Common myeloid progenitor, CD34-positive (primary cell): ENCODE data around the gene KATNIP.
"Not testable (repeated sequence)": the region's sequence is repeated elsewhere in the genome, so short reads cannot be mapped to it uniquely, and the experiment has no call there.

Source experiments
- CTCF ChIA-PET: fragments of 350-600 bp; sonication (Branson Sonifier 250); formaldehyde crosslinking; loops from one replicate; lab custom pipeline; 2021; ENCODE audit warnings: antibody characterized with exemption; lab: Charles Lee
- POLR2A ChIA-PET: fragments of 350-600 bp; sonication (Branson Sonifier 250); formaldehyde crosslinking; loops from one replicate; lab custom pipeline; 2021; ENCODE audit warnings: antibody characterized with exemption; lab: Charles Lee
- DNase-seq, 3 donors: peaks; one replicate each; pipeline versions ENCODE4 v3.0.0 to v3.0.0-alpha.2; 2013
- H3K27ac ChIP-seq, 2 experiments: 1 replicate in 1 of 2; 2 replicates in 1 of 2; pipeline ENCODE4 v1.7.0; 2013; ENCODE audit warnings: inconsistent platforms in 2 of 2, low read length in 2 of 2, mild to moderate bottlenecking in 2 of 2, low read depth in 1 of 2, moderate library complexity in 1 of 2; ENCODE audit not compliant: severe bottlenecking in 2 of 2, insufficient read depth in 1 of 2, poor library complexity in 1 of 2
- H3K27me3 ChIP-seq, 5 experiments: replicated peaks in 2 of 5; 1 replicate in 3 of 5; 2 replicates in 2 of 5; pipeline versions ENCODE4 v1.6.1 to v1.7.0; 2013; ENCODE audit warnings: low read length in 4 of 5, mild to moderate bottlenecking in 2 of 5, moderate library complexity in 2 of 5, inconsistent platforms in 1 of 5; ENCODE audit not compliant: insufficient read depth in 5 of 5, control insufficient read depth in 4 of 5
- H3K36me3 ChIP-seq, 4 experiments: 1 replicate in 2 of 4; 2 replicates in 2 of 4; pipeline versions ENCODE4 v1.6.1 to v1.7.0; 2013; ENCODE audit warnings: low read length in 3 of 4, control low read depth in 1 of 4, mild to moderate bottlenecking in 1 of 4; ENCODE audit not compliant: control insufficient read depth in 4 of 4, insufficient read depth in 4 of 4
- H3K4me1 ChIP-seq, 4 experiments: 1 replicate in 3 of 4; 2 replicates in 1 of 4; pipeline versions ENCODE4 v1.6.1 to v1.7.1; 2013; ENCODE audit warnings: low read length in 3 of 4, mild to moderate bottlenecking in 3 of 4, control low read depth in 1 of 4, inconsistent platforms in 1 of 4, moderate library complexity in 1 of 4; ENCODE audit not compliant: control insufficient read depth in 4 of 4, insufficient read depth in 4 of 4; ENCODE audit errors: control extremely low read depth in 1 of 4
- H3K4me3 ChIP-seq, 7 experiments: 1 replicate in 4 of 7; 2 replicates in 3 of 7; pipeline versions ENCODE4 v1.5.1 to v1.7.0; 2013; ENCODE audit warnings: mild to moderate bottlenecking in 7 of 7, low read length in 6 of 7, moderate library complexity in 6 of 7, inconsistent platforms in 2 of 7, low read depth in 2 of 7, control low read depth in 1 of 7; ENCODE audit not compliant: insufficient read depth in 4 of 7, control insufficient read depth in 1 of 7; ENCODE audit errors: extremely low read depth in 1 of 7
- H3K9me3 ChIP-seq, 5 experiments: 1 replicate in 4 of 5; 2 replicates in 1 of 5; pipeline versions ENCODE4 v1.6.1 to v1.7.1; 2013; ENCODE audit warnings: low read length in 4 of 5, mild to moderate bottlenecking in 2 of 5, inconsistent platforms in 1 of 5, low read depth in 1 of 5, moderate library complexity in 1 of 5; ENCODE audit not compliant: control insufficient read depth in 4 of 5, insufficient read depth in 2 of 5; ENCODE audit errors: control extremely low read depth in 1 of 5
- WGBS: methylation state at CpG from one replicate; pipeline ENCODE4 v1.1.5; 2013; ENCODE audit not compliant: insufficient coverage; 5-methylcytosine and 5-hydroxymethylcytosine counted together

KATNIP gene

DNA sequence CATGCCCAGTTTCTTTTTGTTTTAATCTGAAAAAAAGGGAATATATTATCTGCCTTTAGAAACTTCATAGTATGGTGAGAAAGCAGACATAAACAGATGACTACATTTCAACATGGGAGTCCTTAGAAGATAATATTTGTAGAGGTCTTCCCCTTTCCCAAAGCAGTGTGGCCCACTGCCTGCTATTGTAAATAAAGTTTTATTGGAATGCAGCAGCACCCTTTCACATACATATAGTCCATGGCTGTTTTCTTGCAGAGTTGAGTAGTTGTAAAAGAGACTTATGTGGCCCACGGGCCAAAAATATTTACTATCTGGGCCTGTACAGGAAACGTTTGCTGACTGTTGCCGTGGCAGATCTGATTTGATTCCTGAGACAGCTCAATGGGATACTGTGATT is 8.5 kb downstream of the KATNIP start:
- ChIA-PET CTCF (no interaction called here), POLR2A (no interaction called here)
- H3K4me1 ChIP-seq = no peaks in the 10 kb centered on the region
- 81% methylated on average over 3 of the region's 3 CpGs for WGBS
- no peak overlapping the region for H3K27ac ChIP-seq
- no peak overlapping the region for H3K4me3 ChIP-seq
- H3K36me3 ChIP-seq = peaks cover 0 to 3% (median 0%) of the 10 kb centered on the region in 4 experiments
- no peaks in the 10 kb centered on the region for H3K9me3 ChIP-seq
- H3K27me3 ChIP-seq = no peaks in the 10 kb centered on the region
- DNase-seq = no peak

DNA sequence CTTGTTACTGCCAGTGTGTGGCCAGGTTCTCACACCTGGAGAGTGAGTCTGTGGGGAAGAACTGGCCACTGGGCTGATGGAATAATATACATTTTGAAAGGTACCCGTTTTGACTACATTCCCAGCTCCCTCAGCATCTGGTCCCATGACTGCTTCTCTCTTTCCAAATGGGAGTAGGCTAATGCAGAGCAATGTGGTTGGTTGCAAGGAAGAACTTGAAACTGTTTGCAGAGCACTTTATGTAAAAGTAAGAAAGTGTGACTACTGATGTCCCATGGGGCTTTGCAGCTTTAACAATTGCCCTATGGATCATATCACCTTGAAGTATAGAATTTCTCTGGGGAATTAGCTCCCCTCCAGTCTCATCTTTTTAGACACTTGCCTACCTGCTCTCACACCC is 9.0 kb downstream of the KATNIP start:
- DNase-seq = no peak
- H3K27me3 ChIP-seq = no peaks in the 10 kb centered on the region
- POLR2A ChIA-PET = no interaction called here
- no peak overlapping the region for H3K27ac ChIP-seq
- H3K4me3 ChIP-seq = no peak overlapping the region
- H3K9me3 ChIP-seq = no peaks in the 10 kb centered on the region
- WGBS = 100% methylated on average over 1 of the region's 1 CpG
- CTCF ChIA-PET = no interaction called here
- H3K4me1 ChIP-seq = no peaks in the 10 kb centered on the region
- H3K36me3 ChIP-seq = peaks cover 0 to 3% (median 0%) of the 10 kb centered on the region in 4 experiments

DNA sequence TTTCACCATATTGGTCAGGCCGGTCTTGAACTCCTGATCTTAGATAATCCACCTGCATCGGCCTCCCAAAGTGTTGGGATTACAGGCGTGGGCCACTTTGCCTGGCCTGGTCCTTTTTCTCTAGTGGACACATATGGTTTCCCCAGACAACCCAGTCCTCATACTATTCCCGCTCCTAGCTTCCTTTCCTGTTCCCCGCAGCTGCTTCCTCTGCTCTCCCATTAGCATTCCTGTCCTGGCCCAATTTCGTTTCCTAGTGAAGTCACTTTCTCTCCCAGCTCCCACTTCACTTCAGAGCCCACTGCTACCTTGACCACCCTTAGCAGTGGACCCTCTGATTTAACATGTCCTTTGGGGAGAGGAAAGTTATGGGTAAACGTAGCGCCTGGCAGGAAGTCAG is 11.3 kb downstream of the KATNIP start:
- H3K4me3 ChIP-seq = no peak overlapping the region

DNA sequence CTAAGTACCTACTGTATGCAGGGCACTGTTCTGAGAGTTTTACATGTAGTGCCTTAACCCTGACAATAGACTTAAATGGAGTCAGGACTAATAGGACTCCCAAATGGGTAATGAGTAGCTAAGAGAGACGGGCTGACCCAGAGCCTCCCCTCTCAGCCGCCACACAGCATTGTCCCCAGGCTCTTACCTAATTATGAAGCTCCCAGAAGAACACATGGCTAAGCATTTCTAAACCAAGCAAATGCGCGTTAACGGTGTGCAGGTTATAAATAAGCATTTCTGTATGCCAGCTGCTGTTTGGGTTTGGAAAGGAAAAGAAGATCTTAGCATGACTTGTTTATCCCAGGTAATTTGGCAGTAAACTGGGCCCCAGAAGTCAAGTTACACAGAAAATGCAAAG is 14.3 kb downstream of the KATNIP start:
- Histone ChIP-seq H3K9me3 (no peaks in the 10 kb centered on the region), H3K4me3 (no peak overlapping the region), H3K27ac (no peak overlapping the region), H3K36me3 (peaks cover 0 to 3% (median 0%) of the 10 kb centered on the region in 4 experiments), H3K27me3 (no peaks in the 10 kb centered on the region), H3K4me1 (peaks cover 3 to 8% (median 6%) of the 10 kb centered on the region in 4 experiments)
- 97% methylated on average over 5 of the region's 5 CpGs for WGBS
- ChIA-PET CTCF (interaction anchor here (1.4 kb wide), 1 partner anchor 32 kb away, joined by 3 read pairs; no protein-coding TSS in a partner anchor), POLR2A (no interaction called here)
- no peak for DNase-seq

More for the DNA sequence above, 11.3 kb downstream of the KATNIP start:
- no peak for DNase-seq
- Histone ChIP-seq H3K4me1 (peaks cover 0 to 4% (median 1%) of the 10 kb centered on the region in 4 experiments), H3K36me3 (peaks cover 0 to 3% (median 0%) of the 10 kb centered on the region in 4 experiments), H3K27ac (no peak overlapping the region), H3K27me3 (no peaks in the 10 kb centered on the region), H3K9me3 (no peaks in the 10 kb centered on the region)
- POLR2A ChIA-PET = no interaction called here
- 98% methylated on average over 5 of the region's 8 CpGs for WGBS
- CTCF ChIA-PET = interaction anchor here (1.2 kb wide), 1 partner anchor 11 kb away, joined by 3 read pairs; the partner anchor contains the start of gene KATNIP

DNA sequence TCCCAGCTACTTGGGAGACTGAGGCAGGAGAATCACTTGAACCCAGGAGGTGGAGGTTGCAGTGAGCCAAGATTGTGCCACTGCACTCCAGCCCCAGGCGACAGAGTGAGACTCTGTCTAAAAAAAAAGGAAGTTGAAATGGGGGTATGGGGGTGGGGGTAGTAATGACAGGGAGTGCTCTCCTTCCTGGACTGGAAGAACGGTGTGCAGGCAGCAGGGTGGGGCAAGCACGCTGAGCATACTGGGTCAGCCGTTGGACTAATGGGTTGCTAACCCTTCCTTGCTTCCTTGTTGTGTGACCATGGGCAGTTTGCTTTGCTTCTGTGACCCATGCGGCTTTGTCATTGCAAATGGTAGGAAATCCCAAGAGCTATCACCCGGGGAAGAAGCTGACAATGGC is 16.5 kb downstream of the KATNIP start:
- Histone ChIP-seq H3K4me3 (peak overlapping the region in 2 of 7 experiments; percentile 36 to 37), H3K27ac (no peak overlapping the region), H3K36me3 (no peaks in the 10 kb centered on the region), H3K4me1 (peaks cover 3 to 8% (median 6%) of the 10 kb centered on the region in 4 experiments), H3K9me3 (no peaks in the 10 kb centered on the region), H3K27me3 (no peaks in the 10 kb centered on the region)
- DNase-seq = peak; percentile 23 to 54 (median 43)
- ChIA-PET POLR2A (no interaction called here), CTCF (interaction anchor here (1.3 kb wide), 1 partner anchor 39 kb away, joined by 3 read pairs; no protein-coding TSS in a partner anchor)
- 30% methylated on average over 6 of the region's 6 CpGs for WGBS

DNA sequence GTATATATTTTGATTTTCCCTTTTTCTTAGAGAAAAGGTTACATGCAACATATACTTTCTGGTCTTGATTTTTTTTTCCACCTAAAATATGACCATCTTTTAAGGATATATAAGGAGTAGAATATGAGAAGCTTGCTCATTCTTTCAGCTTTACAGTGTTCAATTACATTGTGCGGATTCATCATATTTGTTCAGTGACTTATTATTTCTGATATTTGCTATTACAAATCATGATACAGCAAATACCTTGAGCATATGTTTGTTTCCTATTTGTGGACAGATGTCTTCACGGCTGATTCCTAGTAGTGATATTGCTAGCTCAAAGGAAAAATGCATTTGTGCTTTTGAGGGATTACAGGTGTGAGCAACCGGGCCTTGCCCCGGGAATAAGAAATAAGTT is 18.1 kb downstream of the KATNIP start:
- no peak overlapping the region for H3K4me3 ChIP-seq
- no peaks in the 10 kb centered on the region for H3K36me3 ChIP-seq
- no peak overlapping the region for H3K27ac ChIP-seq
- H3K27me3 ChIP-seq = no peaks in the 10 kb centered on the region
- WGBS = 100% methylated on average over 3 of the region's 4 CpGs
- H3K9me3 ChIP-seq = no peaks in the 10 kb centered on the region
- ChIA-PET CTCF (no interaction called here), POLR2A (no interaction called here)
- peaks cover 3 to 8% (median 6%) of the 10 kb centered on the region in 4 experiments for H3K4me1 ChIP-seq
- DNase-seq = no peak

DNA sequence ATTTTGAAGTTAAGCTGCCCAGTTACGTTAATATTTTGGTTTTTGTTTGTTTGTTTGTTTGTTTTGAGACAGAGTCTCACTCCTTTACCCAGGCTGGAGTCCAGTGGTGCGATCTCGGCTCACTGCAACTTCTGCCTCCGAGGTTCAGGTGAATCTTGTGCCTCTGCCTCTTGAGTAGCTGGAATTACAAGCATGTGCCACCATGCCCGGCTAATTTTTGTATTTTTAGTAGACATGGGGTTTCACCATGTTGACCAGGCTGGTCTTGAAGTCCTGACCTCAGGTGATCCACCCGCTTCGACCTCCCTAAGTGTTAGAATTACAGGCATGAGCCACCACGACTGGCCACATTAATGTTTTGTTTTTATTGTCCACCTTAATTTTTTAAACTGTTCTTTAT is 21.0 kb downstream of the KATNIP start:
- POLR2A ChIA-PET = not testable (repeated sequence)

More for the DNA sequence above, 21.0 kb downstream of the KATNIP start:
- not testable (repeated sequence) for H3K27me3 ChIP-seq, DNase-seq, H3K4me1 ChIP-seq, H3K9me3 ChIP-seq, H3K36me3 ChIP-seq, H3K27ac ChIP-seq, H3K4me3 ChIP-seq
- CTCF ChIA-PET = interaction anchor here (0.6 kb wide), 1 partner anchor 22 kb away, joined by 4 read pairs; no protein-coding TSS in a partner anchor
- WGBS = 100% methylated on average over 5 of the region's 8 CpGs
